HG02678 (cell line): ENCODE measurements around the gene USP34.

ENCODE experiments used
- ATAC-seq: cut with Tn5 transposase; IDR thresholded peaks from one replicate; pipeline ENCODE4 v1.9.1; 2021; ENCODE audit warnings: mild to moderate bottlenecking, moderate library complexity; ENCODE audit not compliant: unreplicated experiment

Gene USP34

DNA sequence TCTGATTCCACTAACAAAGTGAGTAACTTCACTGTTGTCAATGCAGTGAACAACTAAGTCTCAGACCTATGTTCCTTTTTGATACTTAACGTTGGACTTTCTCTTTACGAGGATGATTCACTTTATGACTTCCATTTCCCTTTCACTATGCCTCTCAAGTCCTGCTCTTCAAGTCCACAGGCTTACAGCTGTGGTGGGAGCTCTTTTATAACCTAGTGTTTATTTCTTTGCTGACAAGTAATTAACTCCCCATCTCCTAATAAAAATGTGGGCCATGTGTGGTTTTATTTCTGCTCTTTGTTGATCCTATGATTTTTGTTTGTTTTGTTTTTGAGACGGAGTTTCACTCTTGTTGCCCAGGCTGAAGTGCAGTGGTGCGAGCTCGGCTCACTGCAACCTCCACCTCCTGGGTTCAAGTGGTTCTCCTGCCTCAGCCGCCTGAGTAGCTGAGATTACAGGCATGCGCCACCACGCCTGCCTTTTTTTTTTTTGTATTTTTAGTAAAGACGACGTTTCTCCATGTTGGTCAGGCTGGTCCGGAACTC lies 142.1 kb downstream of the USP34 start:
- no peak for ATAC-seq

DNA sequence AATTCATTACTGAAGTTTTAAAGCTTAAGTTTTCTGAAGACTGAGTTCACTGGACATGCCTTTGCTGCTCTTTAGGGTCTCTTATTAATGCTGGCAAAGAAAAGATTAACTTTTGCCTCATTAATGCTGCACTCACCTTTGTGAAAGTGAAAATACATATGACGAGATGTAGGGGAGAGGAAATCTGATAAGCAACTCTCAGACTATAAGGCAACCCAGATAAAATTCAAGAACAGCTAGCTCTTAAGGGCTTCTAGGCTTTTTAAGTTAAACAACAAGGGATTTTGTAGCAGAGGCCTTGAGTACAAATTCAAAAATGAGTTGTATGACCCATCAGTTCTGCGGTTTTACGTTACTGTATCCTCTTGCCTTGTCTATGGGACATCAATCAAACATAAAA lies 143.7 kb downstream of the USP34 start:
- no peak for ATAC-seq

DNA sequence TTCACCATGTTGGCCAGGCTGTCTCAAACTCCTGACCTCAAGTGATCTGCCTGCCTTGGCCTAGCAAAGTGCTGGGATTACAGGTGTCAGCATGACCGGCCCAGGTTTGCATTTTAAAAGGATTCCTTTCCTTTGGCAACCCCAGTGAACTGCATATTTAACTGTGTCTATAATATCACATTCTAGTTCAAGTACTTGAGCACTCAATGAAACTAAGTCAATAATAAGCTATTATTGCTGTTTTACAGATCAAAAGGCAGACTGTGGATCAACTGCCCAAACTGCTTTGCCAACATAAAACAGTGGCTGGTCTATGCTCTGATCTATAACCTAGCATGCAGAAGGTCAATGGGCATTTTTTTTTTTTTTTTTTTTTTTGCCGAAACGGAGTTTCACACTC lies 144.5 kb downstream of the USP34 start:
- ATAC-seq: no peak

DNA sequence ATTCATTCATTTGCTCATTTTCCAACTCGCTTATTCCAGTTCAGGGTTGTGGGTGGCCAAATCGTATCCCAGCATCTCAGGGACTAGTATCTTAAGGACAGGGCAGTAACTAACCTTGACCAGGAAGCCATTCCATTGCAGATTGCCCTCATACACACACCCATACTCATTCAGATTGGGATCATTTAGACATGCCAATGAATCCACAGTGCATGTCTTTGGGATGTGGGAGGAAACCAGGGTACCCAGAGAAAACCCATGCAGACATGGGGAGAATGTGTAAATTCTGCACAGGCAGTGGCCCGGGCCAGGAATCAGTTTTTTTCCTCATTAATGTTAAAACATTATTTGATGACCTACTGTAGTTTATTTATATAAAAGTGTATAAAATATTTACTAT lies 150.7 kb downstream of the USP34 start:
- ATAC-seq: no peak

GRCh38 chr2:61318553-61318952 lies 152.3 kb downstream of the USP34 start:
- ATAC-seq: no peak

- ATAC-seq: no peak
Measured at GRCh38 chr2:61295981-61296380, 174.9 kb downstream of the USP34 start.

GRCh38 chr2:61291851-61292575 lies 178.9 kb downstream of the USP34 start:
- no peak for ATAC-seq

- no peak for ATAC-seq
Measured at GRCh38 chr2:61288070-61288841, 182.6 kb downstream of the USP34 start.

DNA sequence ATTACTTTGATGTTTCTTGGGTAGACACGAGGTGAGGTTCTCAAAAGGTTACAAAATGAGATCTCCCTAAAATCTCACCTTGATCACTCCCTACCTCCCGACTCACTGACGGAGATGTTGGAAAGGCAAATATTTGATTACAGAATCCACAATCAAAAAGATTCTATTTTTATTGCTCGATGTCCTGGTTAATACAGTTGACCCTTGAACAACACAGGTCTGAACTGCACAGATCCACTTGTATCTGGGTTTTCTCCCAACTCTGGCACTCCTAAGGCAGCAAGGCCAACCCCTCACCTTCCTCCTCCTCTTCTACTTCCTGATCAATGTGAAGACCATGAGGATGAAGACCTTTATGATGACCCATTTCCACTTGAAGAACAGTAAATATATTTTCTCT lies 183.6 kb downstream of the USP34 start:
- no peak for ATAC-seq

- ATAC-seq: no peak
Measured at GRCh38 chr2:61283443-61284160, 187.3 kb downstream of the USP34 start.

DNA sequence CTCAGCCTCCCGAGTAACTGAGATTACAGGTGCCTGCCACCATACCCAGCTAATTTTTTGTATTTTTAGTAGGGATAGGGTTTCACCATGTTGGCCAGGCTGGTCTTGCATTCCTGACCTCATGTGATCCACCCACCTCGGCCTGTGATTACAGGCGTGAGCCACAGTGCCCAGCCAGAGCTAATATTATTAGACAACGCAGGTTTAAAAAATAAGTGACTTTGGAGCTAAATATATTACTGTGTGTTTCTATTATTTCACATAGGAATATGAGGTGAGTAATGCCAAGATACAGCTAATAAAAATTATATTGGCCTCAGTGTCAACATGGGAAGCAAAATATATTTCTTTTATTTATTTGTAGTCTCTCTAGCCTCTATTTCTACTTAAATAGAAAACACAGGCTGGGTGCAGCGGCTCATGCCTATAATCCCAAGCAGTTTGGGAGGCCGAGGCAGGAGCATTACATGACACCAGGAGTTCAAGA lies 188.7 kb downstream of the USP34 start:
- no peak for ATAC-seq

GRCh38 chr2:61281321-61281720 lies 189.6 kb downstream of the USP34 start:
- ATAC-seq: no peak

- ATAC-seq: no peak
Measured at GRCh38 chr2:61277756-61278155, 193.1 kb downstream of the USP34 start.

GRCh38 chr2:61275575-61276184 lies 195.2 kb downstream of the USP34 start:
- ATAC-seq: no peak

DNA sequence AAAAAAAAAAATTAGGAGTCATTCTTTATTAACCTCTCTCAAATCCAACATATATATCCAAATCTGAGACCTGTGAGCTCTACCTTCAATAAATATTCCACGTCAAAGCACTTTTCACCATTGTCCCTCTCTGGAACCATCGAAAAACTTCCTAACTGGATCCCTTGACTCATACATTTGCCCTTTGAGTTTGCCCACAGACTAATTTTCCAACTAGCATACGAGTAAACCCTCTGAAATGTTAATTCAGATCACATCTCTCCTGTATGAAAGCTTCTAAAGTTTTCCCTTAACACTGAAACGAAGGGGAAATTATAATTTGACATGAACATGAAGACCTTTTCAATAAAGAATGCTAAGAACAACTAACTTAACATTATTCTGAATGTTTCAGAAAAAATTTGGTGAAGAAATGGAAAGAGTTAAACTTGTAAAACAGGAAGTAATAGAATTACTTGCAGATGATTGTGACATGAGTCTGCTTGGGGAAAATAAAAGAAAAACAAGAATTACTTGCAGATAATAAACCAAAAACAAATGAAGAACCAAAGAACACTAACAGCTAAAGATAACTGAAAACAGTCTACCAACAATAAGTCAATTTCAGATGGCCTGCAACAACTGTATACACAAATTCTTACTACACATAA lies 198.3 kb downstream of the USP34 start:
- ATAC-seq: no peak

DNA sequence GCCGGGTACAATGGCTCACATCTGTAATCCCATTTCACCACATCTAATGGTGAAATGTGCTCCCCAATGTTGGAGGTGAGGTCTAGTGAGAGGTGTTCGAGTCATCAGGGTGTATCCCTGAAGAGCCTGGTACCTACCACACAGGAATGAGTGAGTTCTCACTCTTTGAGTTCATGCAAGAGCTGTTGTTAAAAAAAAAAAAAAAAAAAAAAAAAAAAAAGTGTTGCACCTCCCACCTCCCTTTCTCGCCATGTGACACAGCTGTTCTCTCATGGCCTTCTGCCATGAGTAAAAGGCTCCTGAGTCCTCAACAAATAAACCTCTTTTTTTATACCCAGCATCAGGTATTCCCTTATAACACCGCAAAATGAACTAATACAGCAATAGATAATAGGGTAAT lies 202.6 kb downstream of the USP34 start:
- no peak for ATAC-seq

- ATAC-seq: no peak
Measured at GRCh38 chr2:61266632-61267505, 204.0 kb downstream of the USP34 start.

GRCh38 chr2:61263830-61264229 lies 207.1 kb downstream of the USP34 start:
- ATAC-seq: no peak

- no peak for ATAC-seq
Measured at GRCh38 chr2:61262699-61263098, 208.2 kb downstream of the USP34 start.
